Lung microvascular endothelial cell (primary cell): ENCODE measurements around the gene LUM. TPM values are rescaled to one million over a fixed set of nuclear protein-coding genes. Genes with fewer than 3 reads are reported as not detected.
"Not testable (repeated sequence)": the region's sequence is repeated elsewhere in the genome, so short reads cannot be mapped to it uniquely, and the experiment has no call there.

Experiments
- DNase-seq, 2 donors: peaks; one replicate each; pipeline versions ENCODE4 v3.0.0 to v3.0.0-alpha.2; 2010; ENCODE audit warnings: low read depth in 2 of 2
- total RNA-seq: library from RNA; depleted of rRNA; stranded (reverse); fragments of >200 nt; gene quantifications from 2 replicates; pipeline ENCODE4 v1.2.1, GENCODE V29; 2014

LUM gene
- total RNA-seq, 1 donor from 2014 or later = not detected

DNA sequence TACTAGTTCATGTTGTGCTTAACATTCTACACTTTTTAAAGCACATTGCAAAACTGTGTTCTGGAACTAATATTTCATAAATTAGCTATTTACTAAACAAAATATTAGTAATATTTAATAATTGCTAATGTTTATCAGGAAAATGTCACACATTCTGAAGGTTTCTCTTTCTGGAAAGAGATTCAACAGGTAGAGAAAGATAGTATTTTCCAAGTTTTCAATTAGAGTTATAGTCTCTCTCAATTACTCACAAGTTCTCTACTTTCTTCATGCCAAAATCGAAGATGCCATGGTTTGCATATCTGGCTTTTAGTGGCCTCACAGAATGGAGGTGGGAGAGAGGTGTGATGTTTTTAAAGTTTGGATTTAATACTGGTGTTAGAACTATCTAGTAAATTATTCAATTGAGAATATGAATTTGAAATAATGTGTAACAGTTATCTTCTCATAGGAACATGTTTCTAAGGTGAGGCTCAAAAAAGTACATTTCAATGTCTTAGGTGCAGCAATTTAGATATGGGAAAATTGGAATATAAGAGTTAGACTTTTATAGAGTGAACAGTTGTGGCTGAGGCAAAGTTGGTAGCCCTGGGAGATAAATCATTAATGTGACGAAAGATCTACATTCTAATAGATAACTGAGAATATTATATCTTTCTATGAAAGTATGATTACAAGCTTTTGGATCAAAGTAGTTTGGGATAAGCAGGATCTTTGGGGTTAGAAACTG is 1.5 kb downstream of the LUM start:
- no peak for DNase-seq

DNA sequence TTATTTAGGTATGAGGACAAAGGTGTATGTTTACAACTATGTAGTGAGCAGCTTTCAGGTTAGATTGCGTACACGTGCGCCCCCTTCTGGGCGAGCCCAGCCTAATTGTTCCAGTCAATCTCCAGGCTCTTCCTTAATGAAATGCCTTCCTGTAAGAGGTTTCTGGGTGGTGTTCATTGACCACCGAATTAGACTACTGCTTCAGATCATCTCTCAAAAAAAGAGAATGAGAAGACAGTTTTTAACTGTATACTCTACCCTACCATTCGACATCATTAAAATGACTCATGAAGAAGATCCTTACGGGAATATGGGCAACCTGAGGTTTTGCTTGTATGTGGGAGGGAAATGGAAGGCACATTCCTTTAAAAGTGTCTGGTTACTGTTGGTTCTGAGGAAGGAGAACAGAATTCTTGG is 2.1 kb downstream of the LUM start:
- peak; percentile 46 to 53 for DNase-seq

DNA sequence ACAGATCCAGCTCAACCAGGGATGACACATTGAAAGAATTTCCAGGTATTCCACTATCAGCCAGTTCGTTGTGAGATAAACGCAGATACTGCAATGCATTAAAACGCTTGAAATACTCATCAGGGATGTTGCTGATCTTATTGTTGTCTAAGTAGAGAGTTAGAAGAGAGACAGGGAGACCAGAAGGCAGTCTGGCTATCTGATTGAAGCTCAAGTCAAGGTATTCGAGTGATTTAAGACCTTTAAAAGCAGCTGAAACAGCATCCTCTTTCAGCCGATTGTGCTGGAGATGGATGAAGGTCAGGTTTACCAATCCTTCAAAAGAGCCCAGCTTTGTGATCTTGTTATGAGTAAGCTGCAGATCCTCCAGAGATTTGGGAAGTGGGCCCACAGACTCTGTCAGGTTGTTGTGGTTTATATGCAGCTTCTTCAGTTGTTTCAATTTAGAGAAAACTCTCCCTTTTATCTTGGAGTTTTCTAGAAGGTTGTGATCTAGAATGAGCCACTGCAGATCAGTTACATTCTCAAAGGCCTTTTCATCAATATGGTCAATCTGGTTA is 3.0 kb downstream of the LUM start:
- DNase-seq = no peak

DNA sequence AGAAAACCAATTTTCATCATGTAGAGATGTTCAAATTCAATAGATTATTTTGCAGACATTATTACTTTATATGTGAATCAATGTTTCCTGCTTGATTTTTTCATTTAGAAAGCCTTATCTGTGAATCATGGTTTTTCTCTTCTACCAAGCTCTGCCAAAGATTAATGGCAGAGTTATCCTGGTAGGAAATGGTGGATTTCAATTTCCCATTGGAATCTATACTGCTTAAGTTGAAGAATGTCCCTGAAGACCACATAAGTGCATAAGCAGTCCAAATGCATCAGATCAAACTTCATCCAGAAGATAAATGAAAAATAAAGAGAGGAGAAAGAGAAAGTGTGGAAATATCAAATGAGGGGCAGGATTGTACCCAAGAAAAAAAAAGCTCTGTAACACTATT is 5.0 kb downstream of the LUM start:
- no peak for DNase-seq

DNA sequence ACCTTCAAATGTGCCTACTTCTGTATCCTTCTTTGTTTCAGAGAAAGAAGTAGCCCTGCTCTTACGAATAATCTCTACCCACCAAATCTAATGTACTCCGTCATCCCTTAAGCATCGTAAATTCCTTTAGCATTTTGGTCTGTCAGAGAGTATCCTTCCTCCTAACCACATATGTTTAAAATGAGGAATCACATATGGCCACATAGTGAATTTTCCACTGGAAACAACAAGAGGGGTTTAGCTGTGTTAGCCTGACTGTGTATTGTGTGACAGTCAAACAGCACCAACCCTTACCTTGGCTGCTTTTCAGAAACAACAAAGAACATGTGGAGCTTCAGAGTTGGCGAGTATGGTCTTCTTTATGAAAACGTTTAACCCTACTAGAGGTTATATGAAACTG is 5.5 kb downstream of the LUM start:
- no peak for DNase-seq

DNA sequence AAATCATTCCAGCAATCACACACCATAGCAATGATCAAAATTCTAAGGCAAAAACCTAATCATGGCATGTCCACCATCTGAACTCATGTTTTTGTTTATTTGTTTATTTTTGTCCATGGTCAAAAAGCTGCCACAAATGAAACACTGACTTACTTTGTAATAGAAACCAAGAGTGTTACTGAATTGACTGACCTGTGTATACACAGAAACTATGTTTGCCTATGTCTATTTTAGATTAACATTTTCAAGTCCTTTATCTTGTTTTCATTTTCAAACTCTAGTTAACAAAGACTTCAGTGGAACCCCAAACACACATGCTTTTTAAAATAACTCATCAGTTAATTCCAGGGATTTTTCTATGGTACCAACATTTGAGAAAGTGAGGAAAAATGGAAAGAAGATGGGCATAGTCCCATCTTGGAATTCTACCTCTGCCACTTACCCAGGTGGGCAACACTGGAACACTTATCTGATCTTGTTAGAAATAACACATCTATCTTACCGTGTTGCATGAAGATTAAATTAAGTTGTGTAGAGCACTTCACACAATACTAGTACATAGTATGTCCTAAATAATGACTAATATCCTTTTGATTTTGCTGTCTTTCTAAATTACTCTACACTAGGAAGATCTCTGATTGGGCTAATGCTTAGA is 6.4 kb downstream of the LUM start:
- DNase-seq = no peak

DNA sequence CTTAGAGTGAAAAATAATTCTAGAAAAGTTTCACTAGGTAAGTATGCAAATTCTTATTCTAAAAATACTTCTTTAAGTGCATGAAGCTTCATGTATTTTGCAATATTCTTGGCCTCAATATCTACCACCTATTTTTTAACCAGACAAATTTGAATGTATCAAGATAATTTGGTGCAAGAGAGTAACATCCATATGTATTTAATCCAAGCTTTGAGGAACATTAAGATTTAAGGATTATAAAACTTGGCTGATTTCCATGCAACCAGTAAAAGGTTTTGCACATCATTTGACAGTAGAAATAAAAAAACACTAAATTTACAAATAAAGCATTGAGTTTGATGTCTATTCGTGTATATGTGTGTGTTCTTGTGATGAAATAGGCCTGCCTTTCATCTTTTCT is 7.7 kb downstream of the LUM start:
- no peak for DNase-seq

DNA sequence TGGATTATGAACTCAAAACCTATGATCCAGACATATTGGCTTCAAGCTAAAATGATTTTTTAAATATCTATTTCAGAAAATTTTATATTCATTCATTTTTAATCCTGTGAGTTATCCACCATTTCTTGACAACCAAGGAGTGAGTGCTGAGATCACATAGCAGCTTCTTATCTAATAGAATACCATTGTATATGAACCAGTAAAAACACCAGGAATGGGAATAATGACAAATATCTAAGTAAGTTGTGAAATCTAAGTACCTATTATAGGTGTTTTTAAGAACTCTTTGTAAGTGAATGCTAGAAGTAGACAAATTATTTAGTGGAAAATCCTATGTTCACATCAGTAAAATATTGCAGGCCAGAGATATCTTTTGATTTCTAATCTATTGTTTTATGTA is 8.2 kb downstream of the LUM start:
- no peak for DNase-seq

DNA sequence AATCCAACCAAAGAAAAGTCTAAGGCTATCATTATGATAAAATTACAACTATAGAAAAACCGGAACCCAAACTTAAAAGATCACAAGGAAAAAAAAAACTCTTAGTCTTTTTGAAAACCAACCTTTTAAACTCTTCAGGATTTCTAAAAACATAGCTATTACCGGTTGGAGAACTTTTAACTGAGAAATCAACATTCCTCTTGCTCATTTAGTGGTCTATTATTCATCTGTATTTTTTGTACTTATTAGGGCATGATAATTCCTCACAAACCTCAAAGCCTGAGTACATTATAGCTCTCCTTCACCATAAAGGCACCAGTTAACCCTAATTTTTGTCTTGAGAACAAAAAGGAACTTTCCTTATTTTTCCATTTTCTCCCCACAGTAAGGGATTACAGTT is 10.4 kb downstream of the LUM start:
- no peak for DNase-seq

DNA sequence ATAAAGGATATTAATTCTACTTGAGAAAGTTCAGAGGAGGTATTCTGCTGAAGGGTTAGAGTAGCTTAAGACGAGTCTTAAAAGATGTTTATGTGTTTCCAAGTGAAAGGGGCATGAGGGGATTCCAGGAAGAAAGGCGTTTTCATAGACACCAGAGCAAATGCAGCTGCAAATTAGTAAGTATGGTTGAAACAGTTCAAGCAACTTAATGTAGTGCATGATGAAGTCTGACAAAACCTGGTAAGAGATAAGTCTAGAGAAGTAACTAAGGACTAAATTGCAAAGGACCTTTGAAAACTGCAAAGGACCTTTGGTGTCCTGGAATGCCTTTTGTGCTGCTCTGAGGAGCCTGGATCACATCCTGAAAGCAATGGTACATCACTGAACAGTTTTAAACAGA is 11.5 kb downstream of the LUM start:
- DNase-seq = no peak

DNA sequence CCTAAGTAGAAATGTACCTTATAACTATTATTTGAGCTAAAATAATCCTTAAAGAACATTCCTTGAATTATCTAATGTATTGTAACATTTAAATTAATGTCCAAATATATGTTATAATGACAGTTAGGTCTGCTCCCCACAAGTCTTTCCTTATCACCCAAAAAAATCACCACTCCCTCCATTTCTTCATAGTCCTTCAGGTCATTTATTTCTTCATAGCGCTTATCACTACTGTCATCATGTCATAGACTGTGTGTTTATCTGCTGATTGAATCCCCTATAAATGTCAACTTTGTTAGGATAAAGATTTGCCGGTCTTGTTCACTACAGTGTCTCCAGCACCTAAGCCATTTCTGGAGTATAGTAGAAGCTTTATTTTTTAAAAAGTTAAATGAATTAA is 12.0 kb downstream of the LUM start:
- no peak for DNase-seq

DNA sequence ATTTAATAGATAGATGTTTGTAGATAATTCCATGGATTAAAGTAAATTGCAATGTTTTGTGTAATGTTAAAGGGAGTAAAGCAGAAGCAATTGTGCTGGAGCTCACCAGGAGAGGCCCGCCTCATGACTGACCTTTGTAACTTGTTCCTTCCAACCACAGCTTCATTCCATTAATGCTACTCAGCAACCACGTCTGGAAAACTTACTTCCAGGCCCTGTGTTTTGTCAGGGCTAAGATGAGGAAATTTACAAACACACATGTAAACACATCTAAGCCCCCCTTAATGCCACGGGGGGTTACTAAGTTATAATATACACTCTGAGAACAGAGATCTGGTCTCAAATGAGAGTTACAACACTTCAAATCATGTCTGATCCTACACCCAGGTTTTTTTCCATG is 12.4 kb downstream of the LUM start:
- DNase-seq = peak in 1 of 2 donors; percentile 4

DNA sequence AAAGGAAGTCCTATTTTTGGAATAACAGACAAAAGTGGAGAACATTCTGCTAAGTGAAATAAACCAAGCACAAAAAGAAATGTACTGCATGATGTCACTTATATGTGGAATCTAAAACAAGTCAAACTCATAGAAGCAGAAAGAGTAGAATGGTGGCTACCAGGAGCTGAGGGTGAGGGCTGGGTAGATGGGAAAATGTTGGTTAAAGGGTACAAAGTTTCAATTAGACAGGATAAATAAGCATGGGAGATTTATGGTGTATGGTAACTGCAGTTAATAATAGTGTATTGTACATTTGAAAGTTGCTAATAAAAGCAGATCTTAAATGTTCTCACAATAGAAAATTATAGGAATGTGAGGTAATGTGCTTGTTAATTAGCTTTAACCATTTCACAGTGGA is 12.8 kb downstream of the LUM start:
- no peak for DNase-seq

DNA sequence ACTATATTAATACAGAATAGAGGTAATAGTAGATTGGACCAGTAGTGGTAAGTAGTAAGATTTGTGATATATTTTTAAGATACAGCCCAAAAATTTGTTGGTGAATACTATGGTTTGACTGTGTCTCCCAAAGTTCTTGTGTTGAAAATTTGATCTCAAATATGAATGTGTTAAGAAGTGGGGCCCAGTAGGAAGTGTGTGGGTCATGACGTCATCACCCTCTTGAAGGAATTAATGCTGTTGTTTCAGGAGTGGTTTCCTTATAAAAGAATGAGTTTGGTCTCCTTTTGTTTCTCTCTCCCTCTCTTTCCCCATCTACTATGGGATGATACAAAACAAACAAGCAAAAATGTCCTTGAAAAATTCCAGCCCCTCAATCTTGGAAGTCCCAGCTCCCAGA is 16.3 kb downstream of the LUM start:
- DNase-seq = no peak

DNA sequence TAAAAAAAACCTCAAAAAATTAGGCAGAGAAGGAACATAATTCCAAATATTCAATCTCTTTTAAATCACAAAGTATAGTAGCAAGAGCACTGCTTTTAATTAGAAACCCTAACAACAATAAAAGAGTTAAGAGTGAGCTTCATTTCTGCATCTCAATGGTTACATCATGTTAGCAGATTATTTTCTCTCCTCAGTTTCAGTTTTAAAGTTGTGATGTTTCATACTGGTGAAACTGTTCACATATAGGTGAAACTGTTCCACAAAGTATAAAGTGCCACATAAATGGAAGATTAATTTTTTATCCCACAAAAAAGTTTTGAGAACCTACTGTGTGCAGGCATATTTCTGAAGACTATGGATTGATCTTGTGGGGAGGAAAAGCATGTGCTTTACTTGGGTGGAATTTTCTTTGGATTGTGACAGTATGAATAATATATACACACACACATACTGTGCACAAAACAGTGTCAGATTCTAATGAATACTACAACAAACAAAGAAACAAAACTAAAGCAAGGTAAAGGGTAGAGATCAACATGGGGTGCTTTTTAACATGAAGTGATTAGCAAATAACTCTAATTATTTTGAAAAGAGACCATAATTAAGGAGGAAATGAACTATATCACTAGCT is 17.1 kb downstream of the LUM start:
- DNase-seq = no peak

DNA sequence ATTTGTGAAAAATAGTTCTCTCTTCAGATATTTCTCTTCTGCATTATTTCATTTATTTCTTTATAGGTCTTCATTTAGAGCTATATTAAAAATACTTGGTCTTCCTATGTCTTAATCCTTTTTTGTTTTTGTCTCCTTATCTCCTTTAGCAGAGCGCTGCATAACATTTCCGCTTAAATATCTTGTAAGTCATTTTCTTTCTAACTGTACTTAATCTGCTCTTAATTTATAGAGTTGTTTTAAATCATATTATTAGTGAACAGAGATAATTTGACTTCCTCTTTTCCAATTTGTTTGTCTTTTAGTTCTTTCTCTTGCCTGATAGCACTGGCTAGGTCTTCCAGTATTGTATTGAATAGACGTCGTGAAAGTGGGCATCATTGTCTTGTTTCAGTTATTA is 18.0 kb downstream of the LUM start:
- no peak for DNase-seq

DNA sequence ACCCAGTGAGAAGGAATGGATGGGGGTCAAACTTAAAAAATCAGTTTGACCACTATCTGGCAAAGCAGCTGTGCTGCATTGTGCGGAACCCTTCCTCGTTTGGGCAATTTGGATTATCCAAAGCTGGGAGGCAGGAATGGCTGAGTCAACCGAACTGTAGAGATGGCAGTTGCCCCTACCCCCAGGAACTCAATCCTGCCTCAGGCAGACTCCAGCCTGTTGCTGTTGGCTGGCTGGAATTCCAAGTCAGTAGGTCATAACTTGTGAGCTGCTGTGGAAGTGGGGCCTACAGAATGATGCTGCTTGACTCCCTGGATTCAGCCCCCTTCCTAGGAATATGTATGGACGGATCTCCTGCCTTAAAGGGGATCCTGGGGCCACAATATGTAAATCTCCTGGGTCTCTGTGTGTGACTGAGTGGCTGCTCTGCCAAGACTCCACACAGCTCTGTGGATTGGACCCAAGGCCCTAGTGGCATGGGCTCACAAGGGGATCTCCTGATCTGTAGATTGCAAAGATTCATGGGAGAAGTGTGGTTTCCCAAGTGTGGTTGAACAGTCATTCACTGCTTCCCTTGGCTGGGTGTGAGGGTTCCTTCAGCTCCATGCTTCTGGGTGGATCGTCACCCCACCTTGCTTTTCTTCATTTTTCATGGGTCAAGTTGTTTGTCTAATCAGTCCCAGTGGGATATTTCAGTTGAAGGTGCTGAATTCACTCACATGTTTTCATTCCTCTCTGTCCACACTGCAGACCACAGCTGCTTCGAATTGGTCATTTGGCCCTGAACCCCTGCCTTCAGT is 19.2 kb downstream of the LUM start:
- no peak for DNase-seq

DNA sequence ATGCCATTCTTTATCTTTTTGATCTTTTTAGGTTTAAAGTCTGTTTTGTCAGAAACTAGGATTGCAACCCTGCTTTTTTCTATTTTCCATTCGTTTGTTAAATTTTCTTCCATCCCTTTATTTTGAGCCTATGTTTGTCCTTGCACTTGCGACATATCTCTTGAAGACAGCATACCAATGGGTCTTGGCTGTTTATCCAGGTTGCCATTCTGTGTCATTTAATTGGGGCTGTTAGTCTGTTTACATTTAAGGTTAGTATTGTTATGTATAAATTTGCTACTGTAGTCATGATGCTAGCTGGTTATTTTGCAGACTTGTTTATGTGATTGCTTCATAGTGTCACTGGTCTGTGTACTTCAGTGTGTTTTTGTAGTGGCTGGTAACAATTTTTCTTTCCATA is 21.3 kb downstream of the LUM start:
- not testable (repeated sequence) for DNase-seq

DNA sequence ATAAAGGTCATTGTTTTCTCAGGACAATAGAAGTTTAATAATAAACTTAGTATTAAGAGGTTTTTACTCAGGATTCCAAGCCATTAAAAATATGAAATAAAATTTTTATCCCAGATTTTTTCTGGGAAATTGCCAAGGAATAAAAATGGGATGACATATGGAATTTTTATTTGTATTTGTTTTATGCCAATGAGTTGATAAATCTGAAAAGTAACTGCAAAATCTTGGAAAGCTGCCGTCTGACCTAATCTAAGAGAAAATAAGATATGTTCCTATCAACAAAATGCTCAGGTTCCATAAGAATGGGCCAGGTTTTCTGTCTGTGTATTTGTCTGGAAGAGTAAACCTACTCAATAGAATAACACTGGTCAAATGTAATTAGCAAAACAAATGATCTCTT is 31.3 kb downstream of the LUM start:
- DNase-seq = no peak

DNA sequence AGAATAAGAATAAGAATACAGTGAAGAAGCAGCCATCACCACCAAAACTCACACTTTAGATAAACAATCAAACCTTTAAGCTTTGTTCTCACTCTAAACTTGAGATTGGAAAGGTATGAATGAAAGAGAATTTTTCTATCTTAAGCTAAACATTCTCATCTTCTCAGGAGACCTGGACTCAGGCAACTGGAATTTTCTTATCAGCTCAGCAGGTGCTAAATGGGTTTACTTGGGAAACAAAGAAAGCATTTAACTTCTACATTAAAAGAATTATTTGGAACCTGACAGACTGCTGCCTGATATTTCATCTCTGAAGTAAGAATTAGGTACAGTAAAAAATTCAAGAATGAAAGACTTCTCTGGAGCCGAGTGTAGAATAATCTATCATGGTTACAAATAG is 32.8 kb downstream of the LUM start:
- no peak for DNase-seq

DNA sequence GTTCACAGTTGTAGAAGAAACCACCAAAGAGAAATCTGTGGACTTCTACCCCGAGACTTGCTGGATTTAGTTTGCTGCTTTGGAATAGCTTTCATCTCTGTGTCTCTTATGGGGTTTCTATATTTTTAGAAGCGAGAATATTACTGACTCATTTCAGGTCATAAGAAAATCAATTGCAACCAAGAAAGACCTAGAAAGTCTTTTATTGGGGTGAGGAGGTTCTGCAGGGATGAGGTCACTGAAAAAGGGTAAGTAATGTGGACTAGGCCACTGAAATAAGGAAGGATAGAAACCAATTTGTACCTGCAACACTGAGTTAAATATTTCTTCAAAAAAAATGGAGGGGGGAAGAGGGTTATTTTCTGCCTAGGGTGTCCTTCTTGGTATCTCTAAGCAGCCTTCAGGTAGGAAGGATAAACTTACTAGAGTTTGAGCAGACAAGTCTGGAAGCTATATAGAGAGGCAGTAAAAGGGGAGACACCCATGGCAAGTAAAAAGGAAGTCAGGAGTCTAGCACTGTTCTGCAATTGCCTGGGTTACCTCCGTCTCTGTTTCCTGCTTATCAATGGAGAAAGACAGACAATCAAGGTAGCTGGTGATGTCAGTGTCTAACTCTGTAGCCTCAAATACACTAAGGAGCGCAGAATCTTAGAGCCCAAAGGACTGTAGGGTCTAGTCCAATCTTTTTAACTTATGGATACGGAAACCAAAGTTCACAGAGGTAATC is 33.9 kb downstream of the LUM start:
- DNase-seq = no peak
